RPMI7951 (cell line): ENCODE measurements around the gene LRP6. TPM values are rescaled to one million over a fixed set of nuclear protein-coding genes. Genes with fewer than 3 reads are reported as not detected.

Source experiments
- DNase-seq: peaks from one replicate; pipeline ENCODE4 v3.0.0-alpha.2; 2012; ENCODE audit warnings: low read depth
- total RNA-seq: library from RNA; depleted of rRNA; stranded (reverse); fragments of >200 nt; shearing (Covaris generic); gene quantifications from 2 replicates; pipeline ENCODE4 v1.2.3, GENCODE V29; 2014; rRNA removed

The LRP6 gene
- total RNA-seq, 1 experiment from 2014 or later: 16.3 TPM

GRCh38 chr12:12072064-12072760 is 194.6 kb downstream of the LRP6 start:
- no peak for DNase-seq

GRCh38 chr12:12070674-12071656 is 195.9 kb downstream of the LRP6 start, which contains the start of gene BCL2L14:
TSS of gene BCL2L14 (plus strand) at chr12:12070939. CDS start at chr12:12079306, 8,367 bp downstream.
- peak; percentile 3 for DNase-seq

- no peak for DNase-seq
Measured at GRCh38 chr12:12069821-12070548, 196.9 kb downstream of the LRP6 start.

GRCh38 chr12:12068751-12069150 is 198.1 kb downstream of the LRP6 start:
- DNase-seq: no peak

Other genes with a start within 250 kb of the LRP6 start
- gene BCL2L14, start 196.1 kb downstream of the LRP6 start, total RNA-seq: not detected in 2 replicates
- gene MANSC1, start 83.2 kb upstream of the LRP6 start, total RNA-seq: 3.3 and 8.5 TPM in 2 replicates
- gene BORCS5, start 90.0 kb upstream of the LRP6 start, total RNA-seq: 7.8 and 12.5 TPM in 2 replicates